C4-2B (cell line): ENCODE data around the gene MLKL.
"Not testable (repeated sequence)": the region's sequence is repeated elsewhere in the genome, so short reads cannot be mapped to it uniquely, and the experiment has no call there.

ENCODE experiments used
- H3K27ac ChIP-seq: fragments of 450-650 bp; 2 replicates; pipeline ENCODE4 v1.5.1; 2017
- ZFX ChIP-seq: fragments of 450-650 bp; IDR thresholded peaks from 2 replicates; pipeline ENCODE4 v1.6.1; 2017
- TF ChIP-seq, protein P1 (sequence below): fragments of 450-650 bp; conservative IDR thresholded peaks from 2 replicates; pipeline ENCODE4 v1.5.1; 2017; ENCODE audit warnings: mild to moderate bottlenecking

Gene MLKL

DNA sequence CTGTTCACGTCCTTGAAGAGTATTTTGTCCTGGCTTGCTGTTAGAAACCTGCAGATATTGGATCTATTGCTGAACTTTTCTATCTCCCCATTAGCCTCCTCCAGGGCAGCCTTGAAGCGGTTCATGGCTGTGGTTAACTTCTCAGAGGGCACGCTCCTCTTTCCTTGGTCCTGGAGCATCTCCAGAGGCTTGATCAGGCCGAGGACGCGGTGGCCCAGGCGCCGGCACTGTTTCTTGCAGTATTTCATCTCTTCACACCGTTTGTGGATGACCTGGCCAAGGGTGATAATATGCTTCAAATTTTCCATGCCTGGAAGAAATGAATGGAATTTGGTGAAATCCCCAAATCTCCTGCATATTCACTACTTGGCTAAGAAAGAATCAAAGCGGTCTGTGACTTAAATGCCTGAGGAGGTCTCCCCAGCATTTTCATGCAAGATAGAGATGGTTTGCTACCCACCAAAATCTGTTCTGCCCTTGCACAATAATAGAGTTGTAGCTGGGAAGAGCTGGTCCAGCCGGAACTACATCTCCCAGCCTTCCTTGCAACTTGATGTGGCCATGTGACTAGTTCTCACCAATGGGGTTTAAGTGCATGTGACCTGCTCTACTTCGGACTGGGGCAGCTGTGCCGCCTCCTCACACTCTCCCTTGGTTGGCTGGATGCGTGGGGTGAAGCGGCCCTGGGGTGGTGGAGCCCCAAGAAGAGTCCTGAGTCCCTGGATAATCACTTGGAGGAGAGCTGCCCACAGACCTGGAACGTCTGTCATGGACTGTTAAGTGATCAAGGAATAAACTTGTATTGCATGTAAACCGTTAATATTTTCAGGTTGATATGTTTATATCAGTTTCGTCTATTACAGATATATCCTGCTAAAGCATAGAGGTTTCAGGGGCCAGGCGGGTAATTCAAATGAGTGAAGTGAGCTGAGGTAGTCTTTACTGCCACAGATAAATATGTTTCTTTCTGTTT, 4.9 kb downstream of the MLKL start:
- H3K27ac ChIP-seq: no peak overlapping the region
- TF ChIP-seq, protein P1, sequence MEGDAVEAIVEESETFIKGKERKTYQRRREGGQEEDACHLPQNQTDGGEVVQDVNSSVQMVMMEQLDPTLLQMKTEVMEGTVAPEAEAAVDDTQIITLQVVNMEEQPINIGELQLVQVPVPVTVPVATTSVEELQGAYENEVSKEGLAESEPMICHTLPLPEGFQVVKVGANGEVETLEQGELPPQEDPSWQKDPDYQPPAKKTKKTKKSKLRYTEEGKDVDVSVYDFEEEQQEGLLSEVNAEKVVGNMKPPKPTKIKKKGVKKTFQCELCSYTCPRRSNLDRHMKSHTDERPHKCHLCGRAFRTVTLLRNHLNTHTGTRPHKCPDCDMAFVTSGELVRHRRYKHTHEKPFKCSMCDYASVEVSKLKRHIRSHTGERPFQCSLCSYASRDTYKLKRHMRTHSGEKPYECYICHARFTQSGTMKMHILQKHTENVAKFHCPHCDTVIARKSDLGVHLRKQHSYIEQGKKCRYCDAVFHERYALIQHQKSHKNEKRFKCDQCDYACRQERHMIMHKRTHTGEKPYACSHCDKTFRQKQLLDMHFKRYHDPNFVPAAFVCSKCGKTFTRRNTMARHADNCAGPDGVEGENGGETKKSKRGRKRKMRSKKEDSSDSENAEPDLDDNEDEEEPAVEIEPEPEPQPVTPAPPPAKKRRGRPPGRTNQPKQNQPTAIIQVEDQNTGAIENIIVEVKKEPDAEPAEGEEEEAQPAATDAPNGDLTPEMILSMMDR: no peak
- TF ChIP-seq ZFX: no peak

DNA sequence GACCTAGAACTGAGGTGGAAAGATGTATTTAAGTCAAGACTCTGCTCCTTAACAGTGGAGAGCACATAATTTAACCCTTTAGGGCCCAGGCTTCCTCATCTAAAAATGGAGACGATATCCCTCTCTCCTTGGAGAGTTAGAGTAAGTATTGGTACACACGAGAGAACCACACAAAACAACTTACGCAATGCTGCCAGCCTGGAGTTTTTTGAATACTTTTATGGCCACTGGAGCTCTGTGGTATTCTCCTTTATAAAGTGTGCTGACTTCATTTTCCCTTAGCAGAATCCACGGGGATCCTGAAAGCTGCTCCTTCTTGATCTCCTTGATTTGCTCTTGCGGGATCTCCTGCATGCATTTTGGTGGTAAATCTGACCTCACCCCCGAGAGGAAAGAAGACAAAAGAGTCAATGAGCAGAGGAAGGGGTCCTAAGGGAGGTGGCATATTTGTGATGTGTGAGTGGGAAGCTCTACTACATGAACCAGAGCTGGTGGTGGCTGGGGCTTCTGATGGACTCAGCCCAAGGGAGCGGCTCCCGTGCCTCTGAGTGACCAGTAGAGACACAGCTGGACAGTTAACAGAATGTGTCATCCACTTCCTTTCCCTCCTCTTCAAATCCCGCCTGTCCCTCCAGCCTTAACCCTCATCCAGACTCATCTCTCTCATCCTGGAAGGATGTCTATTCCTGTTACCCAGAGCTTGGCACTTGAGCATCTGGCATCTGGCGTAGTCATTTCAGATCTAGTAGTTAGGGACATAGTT, 9.4 kb downstream of the MLKL start:
- TF ChIP-seq, protein P1: no peak
- TF ChIP-seq ZFX: no peak
- H3K27ac ChIP-seq: no peak overlapping the region

DNA sequence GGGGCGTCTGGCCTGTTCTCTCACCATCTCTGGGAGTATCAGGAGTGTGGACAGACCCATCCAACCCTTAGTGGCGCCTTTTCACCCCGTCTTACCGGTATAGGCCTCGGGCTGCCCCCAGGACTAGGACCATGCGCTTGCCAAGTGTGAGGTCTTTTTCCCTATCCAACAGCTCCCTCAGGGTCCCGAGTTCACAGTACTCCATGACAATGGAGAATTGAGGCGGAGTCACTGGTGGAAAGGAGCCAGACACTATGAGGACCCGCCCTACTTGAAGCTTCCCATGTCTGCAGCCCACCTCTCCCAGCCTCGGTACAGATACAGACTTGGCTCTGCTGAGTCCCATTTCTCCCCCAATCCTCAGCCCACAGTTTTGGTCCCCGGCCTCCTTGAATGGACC, 18.1 kb downstream of the MLKL start:
- TF ChIP-seq ZFX: no peak
- TF ChIP-seq, protein P1: no peak

DNA sequence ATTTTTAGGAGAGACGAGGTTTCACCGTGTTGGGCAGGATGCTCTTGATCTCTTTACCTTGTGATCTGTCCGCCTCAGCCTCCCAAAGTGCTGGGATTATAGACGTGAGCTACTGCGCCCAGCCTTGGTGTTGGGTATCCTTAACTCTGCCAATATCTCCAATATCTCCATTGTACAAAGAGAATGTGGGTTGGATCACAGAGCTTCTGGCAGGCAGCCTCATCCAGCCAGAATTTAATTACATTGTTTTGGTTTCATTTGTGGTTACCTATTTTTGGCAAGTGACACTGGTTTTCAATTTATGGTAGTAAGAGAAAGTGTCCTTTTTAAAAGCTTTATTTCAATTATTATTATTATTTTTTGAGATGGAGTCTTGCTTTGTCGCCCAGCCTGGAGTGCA, 20.0 kb downstream of the MLKL start:
- TF ChIP-seq, protein P1: no peak
- no peak for TF ChIP-seq ZFX
- H3K27ac ChIP-seq: no peak overlapping the region

More for the DNA sequence above, 18.1 kb downstream of the MLKL start:
- no peak overlapping the region for H3K27ac ChIP-seq

DNA sequence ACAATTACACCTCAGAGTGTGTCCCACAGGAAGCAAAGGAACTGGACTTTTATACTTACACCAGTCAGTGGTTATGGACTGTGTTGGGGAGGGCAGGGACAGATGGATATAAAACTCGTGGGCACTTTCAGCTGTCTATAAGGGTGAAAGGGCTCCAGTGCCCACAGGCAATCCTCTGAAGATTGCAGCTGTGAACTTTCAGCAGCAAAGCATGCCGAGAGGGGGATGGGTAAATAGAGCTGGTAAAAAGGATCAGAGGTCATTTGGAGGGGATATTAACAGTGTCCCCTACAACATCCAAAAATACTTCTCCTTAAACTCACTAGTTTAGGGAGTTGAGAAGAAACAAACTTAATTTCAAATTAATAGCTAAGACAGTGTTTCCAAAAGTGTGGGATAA, 20.7 kb downstream of the MLKL start:
- no peak overlapping the region for H3K27ac ChIP-seq
- no peak for TF ChIP-seq ZFX
- TF ChIP-seq, protein P1: no peak

DNA sequence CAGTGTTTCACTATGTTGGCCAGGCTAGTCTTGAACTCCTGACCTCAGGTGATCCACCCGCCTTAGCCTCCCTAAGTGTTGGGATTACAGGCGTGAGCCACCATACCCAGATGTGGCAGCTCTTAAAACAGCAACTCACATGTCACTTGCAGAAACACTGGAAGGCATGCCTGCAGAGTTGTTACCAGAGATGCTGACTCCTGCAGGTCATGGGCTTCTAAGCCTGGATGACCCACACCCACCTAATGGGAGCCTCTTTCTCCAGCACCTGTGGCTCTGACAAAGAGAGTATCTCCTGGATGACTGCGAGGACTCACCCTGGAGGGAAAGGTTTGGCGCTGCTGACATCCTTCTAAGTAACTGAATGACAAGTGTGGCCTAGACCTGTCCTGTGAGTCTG, 22.8 kb downstream of the MLKL start:
- H3K27ac ChIP-seq: no peak overlapping the region
- TF ChIP-seq, protein P1: no peak
- TF ChIP-seq ZFX: no peak

DNA sequence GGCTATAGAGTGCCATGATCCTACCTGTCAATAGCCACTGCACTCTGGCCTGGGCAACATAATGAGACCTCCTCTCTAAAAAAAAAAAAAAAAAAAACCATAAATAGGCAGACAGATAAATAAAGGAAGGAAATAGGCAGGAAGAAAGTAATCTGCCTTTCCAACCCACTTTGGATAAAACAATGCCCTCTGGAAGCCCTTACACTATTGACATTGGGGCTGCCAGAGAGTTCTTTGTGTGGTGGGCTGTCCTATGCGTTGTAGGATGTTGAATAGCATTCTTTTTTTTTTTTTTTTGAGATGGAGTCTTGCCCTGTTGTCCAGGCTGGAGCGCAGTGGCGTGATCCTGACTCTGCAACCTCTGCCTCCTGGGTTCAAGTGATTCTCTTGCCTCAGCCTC, 26.8 kb downstream of the MLKL start:
- TF ChIP-seq, protein P1: no peak
- TF ChIP-seq ZFX: no peak
- H3K27ac ChIP-seq: no peak overlapping the region

DNA sequence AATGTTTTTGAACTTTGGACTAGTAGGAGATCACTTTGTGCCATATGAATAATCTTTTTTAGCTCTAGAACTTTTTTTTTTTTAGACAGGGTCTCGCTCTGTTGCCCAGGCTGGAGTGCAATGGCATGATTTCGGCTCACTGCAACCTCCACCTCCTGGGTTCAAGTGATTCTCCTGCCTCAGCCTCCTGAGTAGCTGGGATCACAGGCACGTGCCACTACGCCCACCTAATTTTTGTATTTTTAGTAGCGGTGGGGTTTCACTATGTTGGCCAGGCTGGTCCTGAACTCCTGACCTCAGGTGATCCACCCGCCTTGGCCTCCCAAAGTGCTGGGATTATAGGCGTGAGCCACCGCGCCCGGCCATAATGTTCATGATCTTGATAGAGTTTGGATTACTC, 31.8 kb downstream of the MLKL start:
- H3K27ac ChIP-seq: not testable (repeated sequence)
